ENCODE measurements around the gene SOCS1. TPM values are rescaled to one million over a fixed set of nuclear protein-coding genes. Genes with fewer than 3 reads are reported as not detected.
A peak's percentile ranks its signal among the peaks of the same experiment; 100 is the strongest.

SOCS1 gene
- total and polyA plus RNA-seq, 2 of the 8 experiments (the other 6 are each of a cell fraction or from before 2014, with no cell fraction given) = 21.0 to 48.9 TPM

- H3K4ac ChIP-seq (replicated peaks; ENCODE audit: insufficient read length, low read depth, low read length) = no peak overlapping the region
- H4K20me1 ChIP-seq (replicated peaks in 1 of 2; ENCODE audit: control insufficient read depth in 1 of 2, insufficient read depth in 2 of 2, low read length in 2 of 2) = no peaks in the 10 kb centered on the region
- no peaks in the 10 kb centered on the region for H3K79me2 ChIP-seq (ENCODE audit: control insufficient read depth in 1 of 2, insufficient read depth in 2 of 2, low read length in 2 of 2)
- peak overlapping the region; percentile 43; the same call in 1 of the 2 replicates for H2BK20ac ChIP-seq (ENCODE audit: low read length)
- no peak for FAIRE-seq
- H4K8ac ChIP-seq (ENCODE audit: extremely low read depth, insufficient read depth, low read length) = no peak overlapping the region
- WGBS, 2 experiments (ENCODE audit: extremely low coverage in 1 of 2, insufficient coverage in 1 of 2, insufficient read length in 1 of 2, insufficient replicate concordance in 2 of 2, low coverage in 1 of 2, low lambda C conversion rate in 2 of 2, missing lambda C conversion rate in 1 of 2) = 73% methylated on average over 10 of the region's 10 CpGs; no CpG with 5 or more reads in 1 of the 2 experiments
- peak overlapping the region; percentile 79; the same call in 1 of the 2 replicates for H2AK5ac ChIP-seq (ENCODE audit: low read depth, low read length)
- no peaks in the 10 kb centered on the region for H3K9me3 ChIP-seq (ENCODE audit: insufficient read depth in 2 of 2, low read depth in 1 of 2, low read length in 1 of 2)
- H3K9ac ChIP-seq (replicated peaks in 1 of 4; ENCODE audit: extremely low read depth in 1 of 4, low read depth in 3 of 4, low read length in 3 of 4) = no peak overlapping the region
- no peak overlapping the region for H3K14ac ChIP-seq (ENCODE audit: insufficient read length)
- DNase-seq (ENCODE audit: low read depth in 1 of 2, low spot score in 2 of 2) = no peak
- no peak overlapping the region for H3K23ac ChIP-seq (ENCODE audit: insufficient read length)
- ChIA-PET CTCF (ENCODE audit: partially characterized antibody) (interaction anchor here (1.0 to 3.8 kb wide), 4 partner anchors 15 to 61 kb away, joined by 3 to 13 read pairs (median 4); partner anchors contain the start of gene SOCS1), POLR2A (ENCODE audit: partially characterized antibody) (interaction anchor here (0.8 to 2.7 kb wide), 7 partner anchors 9 to 41 kb away, joined by 3 to 11 read pairs (median 3); partner anchors contain the start of gene SOCS1)
- H2BK120ac ChIP-seq (replicated peaks; ENCODE audit: low read depth, low read length) = no peak overlapping the region
- no peak overlapping the region for H4K91ac ChIP-seq (replicated peaks; ENCODE audit: insufficient read length, low read length)
- H3K18ac ChIP-seq (ENCODE audit: extremely low read depth, low read length) = no peak overlapping the region; the same call in 1 of the 2 replicates
- H2BK15ac ChIP-seq (ENCODE audit: low read length) = 0 out of 2 replicates have a peak overlapping the region, but pooled peaks have one; percentile 6
- no peak overlapping the region for H3K56ac ChIP-seq (replicated peaks; ENCODE audit: insufficient read length, low read depth, low read length)
- no peaks in the 10 kb centered on the region for H3K23me2 ChIP-seq (ENCODE audit: low read depth, low read length)
- H3K4me1 ChIP-seq (replicated peaks in 1 of 4; ENCODE audit: control insufficient read depth in 3 of 4, insufficient read depth in 4 of 4, low read length in 3 of 4) = peaks cover 5 to 9% (median 9%) of the 10 kb centered on the region in 4 experiments
- no peak overlapping the region for H2AFZ ChIP-seq (ENCODE audit: low read length)
- H4K5ac ChIP-seq (ENCODE audit: insufficient read length, low read depth, low read length) = no peak overlapping the region
- no peaks in the 10 kb centered on the region for H3K36me3 ChIP-seq (ENCODE audit: control insufficient read depth in 2 of 4, insufficient read depth in 4 of 4, low read length in 3 of 4)
- H3K27me3 ChIP-seq (replicated peaks in 1 of 4; ENCODE audit: control insufficient read depth in 3 of 4, extremely low read depth in 1 of 4, insufficient read depth in 3 of 4, low read length in 3 of 4) = no peaks in the 10 kb centered on the region
- H3K4me3 ChIP-seq (ENCODE audit: extremely low read depth in 1 of 4, insufficient read depth in 2 of 4, low read depth in 3 of 4, low read length in 4 of 4) = no peak overlapping the region
- H3K27ac ChIP-seq (ENCODE audit: low read depth, low read length) = no peak overlapping the region
- no peaks in the 10 kb centered on the region for H3K79me1 ChIP-seq (ENCODE audit: low read depth, low read length)
- H3K4me2 ChIP-seq (ENCODE audit: insufficient read depth in 1 of 2, low read depth in 2 of 2, low read length in 2 of 2) = peak overlapping the region; percentile 7 to 22; a peak in 2 of 4 replicates
- H2BK12ac ChIP-seq (ENCODE audit: low read depth, low read length) = 0 out of 2 replicates have a peak overlapping the region, but pooled peaks have one; percentile 90
- H2BK5ac ChIP-seq (ENCODE audit: low read depth, low read length) = peak overlapping the region; percentile 8; the same call in 1 of the 2 replicates
- no peak for TF ChIP-seq RXRA (IDR thresholded peaks at IDR 0.05; ENCODE audit: insufficient read depth, low read depth, low read length)
- no peak for TF ChIP-seq EGR1 (IDR thresholded peaks at IDR 0.05; ENCODE audit: borderline replicate concordance, low read depth, low read length)
- TF ChIP-seq TAF1 (IDR thresholded peaks at IDR 0.05; ENCODE audit: low read depth, low read length) = no peak
- TF ChIP-seq MAX (IDR thresholded peaks at IDR 0.05) = no peak
- TF ChIP-seq BACH1 (IDR thresholded peaks at IDR 0.05; ENCODE audit: low read length) = no peak
- no peak for TF ChIP-seq RAD21 (IDR thresholded peaks at IDR 0.05 in 1 of 2, conservative IDR thresholded peaks at IDR 0.05 in 1 of 2; ENCODE audit: low read depth in 2 of 2, low read length in 2 of 2)
- TF ChIP-seq HDAC2 (IDR thresholded peaks at IDR 0.05; ENCODE audit: borderline replicate concordance in 1 of 2, low read depth in 2 of 2, low read length in 2 of 2) = no peak
- no peak for TF ChIP-seq TBP (IDR thresholded peaks at IDR 0.05; ENCODE audit: low read depth, low read length)
- TF ChIP-seq NRF1 (IDR thresholded peaks at IDR 0.05; ENCODE audit: low read depth, low read length) = no peak
- no peak for TF ChIP-seq MAFK (IDR thresholded peaks at IDR 0.05; ENCODE audit: low read depth, low read length)
Measured at GRCh38 chr16:11296706-11297491, 40.9 kb upstream of the SOCS1 start.

Data from H1 (cell line).